ENCODE results near the gene TMEM185A.

Gene TMEM185A

GRCh38 chrX:149647505-149647904, 15.9 kb upstream of the TMEM185A start:
- TF ChIP-seq CTCF (IDR thresholded peaks at IDR 0.05; ENCODE audit: extremely low read depth, missing control alignments), result no peak
- no peak for DNase-seq (ENCODE audit: low spot score)

GRCh38 chrX:149643496-149643895, 11.9 kb upstream of the TMEM185A start:
- no peak for DNase-seq (ENCODE audit: low spot score)
- TF ChIP-seq CTCF (IDR thresholded peaks at IDR 0.05; ENCODE audit: extremely low read depth, missing control alignments), result no peak

- TF ChIP-seq CTCF (IDR thresholded peaks at IDR 0.05; ENCODE audit: extremely low read depth, missing control alignments), result no peak
Measured at GRCh38 chrX:149641835-149642234, 10.2 kb upstream of the TMEM185A start.

GRCh38 chrX:149641432-149641831, 9.8 kb upstream of the TMEM185A start:
- TF ChIP-seq CTCF (IDR thresholded peaks at IDR 0.05; ENCODE audit: extremely low read depth, missing control alignments), result no peak
- no peak for DNase-seq (ENCODE audit: low spot score)

More at GRCh38 chrX:149641835-149642234, 10.2 kb upstream of the TMEM185A start:
- DNase-seq (ENCODE audit: low spot score), result no peak

- no peak for DNase-seq (ENCODE audit: low spot score)
- no peak for TF ChIP-seq CTCF (IDR thresholded peaks at IDR 0.05; ENCODE audit: extremely low read depth, missing control alignments)
Measured at GRCh38 chrX:149639568-149639967, 8.0 kb upstream of the TMEM185A start.

- TF ChIP-seq CTCF (IDR thresholded peaks at IDR 0.05; ENCODE audit: extremely low read depth, missing control alignments), result no peak
- DNase-seq (ENCODE audit: low spot score), result no peak
Measured at GRCh38 chrX:149638860-149639259, 7.3 kb upstream of the TMEM185A start.

GRCh38 chrX:149633511-149633910, 1.9 kb upstream of the TMEM185A start:
- no peak for TF ChIP-seq CTCF (IDR thresholded peaks at IDR 0.05; ENCODE audit: extremely low read depth, missing control alignments)
- no peak for DNase-seq (ENCODE audit: low spot score)
